GM12873 (cell line): ENCODE results near the gene TAF4.

Experiments
- TF ChIP-seq, protein P1 (sequence below): IDR thresholded peaks from 2 replicates; pipeline ENCODE4 v1.5.1; 2012; ENCODE audit warnings: low read depth, mild to moderate bottlenecking, moderate library complexity, low read length, control low read depth; ENCODE audit not compliant: insufficient read depth; ENCODE audit errors: missing control alignments

Gene TAF4

GRCh38 chr20:61955668-61956395, 109.8 kb downstream of the TAF4 start:
- TF ChIP-seq, protein P1, sequence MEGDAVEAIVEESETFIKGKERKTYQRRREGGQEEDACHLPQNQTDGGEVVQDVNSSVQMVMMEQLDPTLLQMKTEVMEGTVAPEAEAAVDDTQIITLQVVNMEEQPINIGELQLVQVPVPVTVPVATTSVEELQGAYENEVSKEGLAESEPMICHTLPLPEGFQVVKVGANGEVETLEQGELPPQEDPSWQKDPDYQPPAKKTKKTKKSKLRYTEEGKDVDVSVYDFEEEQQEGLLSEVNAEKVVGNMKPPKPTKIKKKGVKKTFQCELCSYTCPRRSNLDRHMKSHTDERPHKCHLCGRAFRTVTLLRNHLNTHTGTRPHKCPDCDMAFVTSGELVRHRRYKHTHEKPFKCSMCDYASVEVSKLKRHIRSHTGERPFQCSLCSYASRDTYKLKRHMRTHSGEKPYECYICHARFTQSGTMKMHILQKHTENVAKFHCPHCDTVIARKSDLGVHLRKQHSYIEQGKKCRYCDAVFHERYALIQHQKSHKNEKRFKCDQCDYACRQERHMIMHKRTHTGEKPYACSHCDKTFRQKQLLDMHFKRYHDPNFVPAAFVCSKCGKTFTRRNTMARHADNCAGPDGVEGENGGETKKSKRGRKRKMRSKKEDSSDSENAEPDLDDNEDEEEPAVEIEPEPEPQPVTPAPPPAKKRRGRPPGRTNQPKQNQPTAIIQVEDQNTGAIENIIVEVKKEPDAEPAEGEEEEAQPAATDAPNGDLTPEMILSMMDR, result no peak

DNA sequence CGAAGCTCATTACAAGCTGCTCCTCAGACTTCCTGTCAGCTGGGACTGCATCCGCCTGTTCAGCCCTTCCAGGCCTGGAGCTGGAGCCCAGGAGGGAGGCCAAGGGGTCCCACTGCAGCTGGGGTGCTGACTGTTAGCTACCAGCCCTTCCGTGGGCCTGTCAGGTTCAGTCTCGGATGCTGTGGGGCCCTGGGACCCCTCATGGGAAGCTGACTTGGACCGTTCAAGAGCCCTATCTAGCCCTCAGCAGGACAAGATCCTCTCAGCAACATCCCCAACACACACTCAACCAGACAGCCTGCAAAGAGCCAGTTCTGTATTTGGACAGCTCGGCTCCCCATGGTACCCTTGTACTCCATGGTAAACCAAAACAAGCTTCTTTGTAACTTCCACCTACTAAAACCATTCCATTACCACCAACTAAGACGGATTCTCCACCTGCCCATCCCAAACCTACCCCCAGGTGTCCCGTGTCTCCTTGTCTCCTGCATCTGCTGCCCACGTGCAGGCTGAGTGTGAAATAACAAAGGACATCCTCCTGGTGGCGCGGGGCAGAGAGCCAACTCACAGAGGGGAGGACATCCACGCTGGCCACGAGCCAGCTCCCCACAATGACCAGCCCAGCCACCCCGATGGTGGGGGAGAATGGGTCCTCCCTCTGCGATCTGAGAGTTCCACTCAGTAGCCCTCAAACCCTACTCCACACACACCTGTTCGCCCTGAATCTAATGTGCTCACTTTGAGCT, 111.2 kb downstream of the TAF4 start:
- TF ChIP-seq, protein P1, result no peak

DNA sequence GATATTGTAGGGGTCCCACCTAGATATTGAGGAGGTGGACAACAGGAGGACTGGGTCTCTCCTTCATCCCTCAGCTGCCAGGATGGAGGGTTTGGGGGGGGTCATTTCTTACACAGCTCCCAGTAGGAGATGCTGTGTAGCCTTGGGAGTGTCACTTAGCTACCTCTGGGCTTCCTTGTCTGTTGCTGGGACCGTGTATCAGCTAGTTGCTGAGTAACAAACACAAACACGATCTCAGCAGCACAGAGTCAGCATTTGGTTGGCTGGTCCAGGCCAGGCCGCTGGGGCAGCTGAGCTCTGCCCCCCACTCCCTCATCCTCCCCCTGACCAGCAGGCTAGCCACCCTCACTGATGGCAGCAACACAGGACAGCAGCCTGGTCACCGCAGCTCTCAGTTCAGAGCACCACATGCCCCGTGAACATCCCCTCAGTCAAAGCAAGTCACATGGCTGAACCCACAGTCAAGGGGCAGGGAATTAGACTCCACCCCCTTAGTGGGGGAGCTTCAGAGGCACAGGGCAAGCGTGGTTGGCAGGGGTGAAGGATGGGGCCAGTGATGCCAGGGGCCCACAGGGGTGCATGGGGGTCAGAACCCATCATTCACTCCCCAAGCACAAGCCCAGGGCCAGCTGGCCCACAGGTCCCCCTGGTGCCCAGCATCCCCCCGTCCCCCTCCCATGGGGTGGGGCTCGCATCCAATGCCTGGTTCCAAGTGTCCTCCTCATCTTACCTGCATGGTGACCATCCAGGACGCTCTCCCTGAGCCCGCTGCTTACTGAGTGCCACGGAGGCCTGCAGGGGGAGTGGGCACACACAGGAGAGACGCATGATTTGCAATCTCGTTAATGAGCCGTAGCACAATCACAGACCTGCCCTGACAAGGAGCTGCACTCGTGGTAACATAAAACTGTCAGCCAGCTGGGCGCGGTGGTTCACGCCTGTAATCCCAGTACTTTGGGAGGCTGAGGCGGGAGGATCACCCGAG, 112.4 kb downstream of the TAF4 start:
- TF ChIP-seq, protein P1, result no peak

GRCh38 chr20:61951695-61952533, 113.8 kb downstream of the TAF4 start:
- TF ChIP-seq, protein P1, result no peak

DNA sequence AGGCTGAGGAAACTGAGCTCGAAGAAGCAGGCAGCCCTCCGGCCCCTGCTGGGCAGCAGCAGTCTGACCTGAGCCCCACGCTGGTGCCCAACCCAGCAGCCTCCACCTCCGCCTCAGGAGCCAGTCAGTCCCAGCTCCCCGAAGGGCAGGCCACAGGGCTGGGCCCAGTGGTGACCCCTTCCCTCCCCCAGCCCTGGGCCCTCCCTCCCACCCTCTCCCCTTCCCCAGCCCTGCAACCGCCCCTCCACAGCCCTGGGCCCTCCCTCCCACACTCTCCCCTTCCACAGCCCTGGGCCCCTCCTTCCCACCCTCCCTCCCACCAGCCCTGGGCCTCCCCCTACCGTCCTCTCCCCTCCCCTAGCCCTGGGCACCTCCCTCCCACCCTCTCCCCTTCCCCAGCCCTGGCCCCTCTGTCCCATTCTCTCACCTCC, 115.0 kb downstream of the TAF4 start:
- TF ChIP-seq, protein P1, result no peak

DNA sequence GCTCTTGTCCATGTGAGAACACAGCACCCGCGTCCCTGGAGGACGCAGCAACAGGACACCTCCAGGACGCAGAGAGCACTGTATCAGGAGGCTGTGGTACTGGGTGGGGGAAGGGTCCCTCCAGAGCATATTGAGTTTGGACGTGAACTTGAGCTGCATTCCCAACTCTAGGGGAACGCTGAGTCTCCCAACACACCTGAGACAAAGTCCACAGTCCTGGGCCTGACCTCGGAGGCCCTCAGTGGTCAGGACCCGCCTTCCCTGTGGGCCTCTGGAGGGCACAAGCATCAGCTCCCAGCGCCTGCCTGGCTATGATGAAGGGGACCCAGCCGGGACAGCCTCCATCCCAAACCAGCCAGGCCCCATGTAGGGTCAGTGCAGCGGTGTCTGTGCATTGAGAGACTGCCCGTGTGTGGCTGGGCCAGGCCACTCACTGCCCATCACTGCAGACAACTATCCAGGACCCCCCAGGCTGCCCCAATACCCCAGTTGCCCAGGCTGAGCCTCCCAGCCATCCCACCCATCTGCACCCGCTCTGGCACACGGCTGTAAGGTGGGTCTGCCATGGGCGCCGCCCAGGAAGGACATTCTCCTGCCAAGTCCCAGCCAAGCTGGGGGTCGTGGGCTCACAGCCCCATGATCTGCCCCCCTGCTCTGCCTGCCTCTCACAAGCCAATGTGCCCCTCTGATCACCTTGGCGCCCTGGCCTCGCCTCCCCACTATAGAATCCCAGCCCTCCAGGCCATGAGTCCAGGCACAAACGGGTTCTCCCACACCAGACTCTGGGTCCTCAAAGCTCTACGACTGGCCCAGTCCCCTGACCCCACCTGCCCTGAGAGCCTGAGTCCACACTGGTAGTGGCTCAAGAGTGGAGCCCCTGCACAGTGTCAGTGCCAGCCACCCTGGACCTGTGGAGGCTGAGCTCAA, 115.7 kb downstream of the TAF4 start:
- TF ChIP-seq, protein P1, result no peak
